Uterus (tissue), 4 donors: ENCODE results near the gene HSPB7. TPM values are rescaled to one million over a fixed set of nuclear protein-coding genes. Genes with fewer than 3 reads are reported as not detected.
"Not testable (repeated sequence)": the region's sequence is repeated elsewhere in the genome, so short reads cannot be mapped to it uniquely, and the experiment has no call there.

ENCODE experiments used
- DNase-seq, 2 donors: peaks; one replicate each; pipeline ENCODE4 v3.0.0-alpha.2; 2019 to 2020
- H3K27ac ChIP-seq, 2 donors: fragments of 200-600 bp; sonication (generic); 1 replicate in 1 of 2; 2 replicates in 1 of 2; pipeline ENCODE4 v1.5.1; 2016 to 2018
- H3K27me3 ChIP-seq, 2 donors: fragments of 200-600 bp; sonication (generic); one replicate each; pipeline ENCODE4 v1.5.1; 2018 to 2019; ENCODE audit warnings: control low read depth in 1 of 2
- H3K36me3 ChIP-seq, 2 donors: fragments of 200-600 bp; sonication (generic); one replicate each; pipeline ENCODE4 v1.5.1; 2019; ENCODE audit warnings: control low read depth in 1 of 2
- H3K4me1 ChIP-seq, 2 donors: fragments of 200-600 bp; sonication (generic); one replicate each; pipeline ENCODE4 v1.5.1; 2018 to 2019; ENCODE audit warnings: control low read depth in 1 of 2
- H3K4me3 ChIP-seq, 2 donors: fragments of 200-600 bp; sonication (generic); 1 replicate in 1 of 2; 2 replicates in 1 of 2; pipeline ENCODE4 v1.5.1; 2018 to 2019; ENCODE audit warnings: mild to moderate bottlenecking in 1 of 2
- H3K9me3 ChIP-seq, 2 donors: fragments of 200-600 bp; sonication (generic); one replicate each; pipeline ENCODE4 v1.5.1; 2019; ENCODE audit warnings: control low read depth in 1 of 2
- POLR2A ChIP-seq, 2 donors: fragments of 450-650 bp; IDR thresholded peaks; one replicate each; pipeline ENCODE4 v1.6.1; 2016; ENCODE audit warnings: antibody characterized with exemption in 2 of 2, mild to moderate bottlenecking in 1 of 2, moderate library complexity in 1 of 2
- intact Hi-C: fragments of 100-400 bp; cut with DNase I; formaldehyde crosslinking; loops from one replicate; pipeline ENCODE4 v1.15.1; 2023; ENCODE audit warnings: low total_unique reads
- total RNA-seq, 4 donors: library from RNA; depleted of rRNA in 3 of 4; stranded (reverse); fragments of >200 nt in 3 of 4; gene quantifications; one replicate each; pipeline versions ENCODE4 v1.1.0 to v1.2.4, GENCODE V29; 2014 to 2023
- TF ChIP-seq, protein P1 (sequence below), 4 experiments: fragments of 200-600 bp in 2 of 4; fragments of 450-650 bp in 2 of 4; sonication (generic) in 2 of 4; IDR thresholded peaks; one replicate each; pipeline ENCODE4 v1.5.1; 2016 to 2019; ENCODE audit warnings: antibody characterized with exemption in 4 of 4, mild to moderate bottlenecking in 2 of 4, moderate library complexity in 1 of 4
- donor health status: DM: yes; HTN: yes; CAD: no.

The HSPB7 gene
- total RNA-seq, 4 donors from 2014 or later = 8.7 to 283 (median 22.6) TPM

DNA sequence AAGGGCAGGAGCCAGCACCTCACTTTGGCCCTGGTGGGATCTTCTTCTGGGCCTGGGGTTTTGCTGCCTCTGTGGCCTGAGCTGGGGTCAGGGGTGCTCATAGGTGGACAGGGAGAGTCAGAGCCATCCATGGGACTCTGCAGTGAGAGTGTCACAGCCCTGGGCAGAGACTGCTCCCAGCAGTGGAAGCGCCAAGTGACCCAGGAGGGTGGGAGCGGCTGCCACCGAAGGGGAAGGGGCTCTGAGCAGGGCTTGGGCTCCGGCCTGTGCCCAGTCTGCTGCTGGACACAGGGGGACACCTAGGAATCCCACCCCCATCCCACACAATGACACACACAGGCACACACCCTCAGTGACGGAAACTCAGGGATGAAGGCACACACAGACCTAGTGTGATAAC is 26.1 kb upstream of the HSPB7 start:
- intact Hi-C loops = no loop called here
- no peak overlapping the region for H3K4me3 ChIP-seq
- TF ChIP-seq, protein P1, sequence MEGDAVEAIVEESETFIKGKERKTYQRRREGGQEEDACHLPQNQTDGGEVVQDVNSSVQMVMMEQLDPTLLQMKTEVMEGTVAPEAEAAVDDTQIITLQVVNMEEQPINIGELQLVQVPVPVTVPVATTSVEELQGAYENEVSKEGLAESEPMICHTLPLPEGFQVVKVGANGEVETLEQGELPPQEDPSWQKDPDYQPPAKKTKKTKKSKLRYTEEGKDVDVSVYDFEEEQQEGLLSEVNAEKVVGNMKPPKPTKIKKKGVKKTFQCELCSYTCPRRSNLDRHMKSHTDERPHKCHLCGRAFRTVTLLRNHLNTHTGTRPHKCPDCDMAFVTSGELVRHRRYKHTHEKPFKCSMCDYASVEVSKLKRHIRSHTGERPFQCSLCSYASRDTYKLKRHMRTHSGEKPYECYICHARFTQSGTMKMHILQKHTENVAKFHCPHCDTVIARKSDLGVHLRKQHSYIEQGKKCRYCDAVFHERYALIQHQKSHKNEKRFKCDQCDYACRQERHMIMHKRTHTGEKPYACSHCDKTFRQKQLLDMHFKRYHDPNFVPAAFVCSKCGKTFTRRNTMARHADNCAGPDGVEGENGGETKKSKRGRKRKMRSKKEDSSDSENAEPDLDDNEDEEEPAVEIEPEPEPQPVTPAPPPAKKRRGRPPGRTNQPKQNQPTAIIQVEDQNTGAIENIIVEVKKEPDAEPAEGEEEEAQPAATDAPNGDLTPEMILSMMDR (IDR thresholded peaks at IDR 0.05) = no peak
- TF ChIP-seq POLR2A (IDR thresholded peaks at IDR 0.05) = no peak
- H3K27ac ChIP-seq = no peak overlapping the region
- H3K27me3 ChIP-seq = no peaks in the 10 kb centered on the region
- H3K36me3 ChIP-seq = no peaks in the 10 kb centered on the region
- no peaks in the 10 kb centered on the region for H3K9me3 ChIP-seq
- no peak for DNase-seq
- no peaks in the 10 kb centered on the region for H3K4me1 ChIP-seq

DNA sequence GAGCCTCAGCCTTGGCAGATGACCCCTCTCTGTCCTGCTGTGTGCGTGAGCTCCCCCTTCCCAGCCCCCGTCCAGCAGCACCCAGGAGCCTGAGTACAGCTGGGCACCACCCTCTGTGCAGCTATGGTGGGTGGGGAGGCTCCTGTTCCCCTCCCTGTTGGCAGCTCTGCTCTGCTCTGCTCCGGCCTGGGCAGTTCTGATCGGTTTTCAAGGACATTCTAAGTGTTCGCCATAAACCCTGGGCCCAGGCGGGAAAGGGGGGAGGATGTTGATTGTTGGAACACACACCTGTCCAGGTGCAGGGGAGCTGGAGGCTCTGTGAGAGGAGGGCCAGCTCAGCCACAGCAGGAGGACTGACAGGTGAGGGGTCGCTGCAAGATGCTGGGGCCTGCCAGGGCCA is 25.7 kb upstream of the HSPB7 start, which contains the start of gene CLCNKB:
Gene CLCNKB (plus strand): TSS at position 262 of the 400 bp plus-strand sequence. CDS start 711 bp downstream, outside the sequence.
- intact Hi-C loops = no loop called here

DNA sequence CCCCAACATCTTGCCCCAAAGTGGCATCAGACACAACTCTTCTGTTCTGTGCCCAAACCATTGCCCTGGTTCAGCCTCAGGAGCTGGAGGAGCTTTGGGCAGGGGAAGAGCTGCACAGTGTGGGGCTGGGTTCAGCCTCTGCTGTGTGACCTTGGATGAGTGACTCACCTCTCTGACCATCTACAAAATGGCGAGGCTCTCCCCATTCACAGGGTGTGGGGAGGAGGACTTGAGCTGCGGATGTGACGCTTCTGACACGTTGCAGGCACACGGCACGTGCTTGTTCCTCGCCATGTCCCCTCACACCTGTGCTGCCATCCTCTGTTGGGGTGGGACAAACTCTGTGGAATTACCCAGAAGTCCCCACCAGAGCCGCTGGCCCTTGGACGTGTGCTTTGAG is 24.8 kb upstream of the HSPB7 start:
- intact Hi-C loops, H3K4me3 ChIP-seq, H3K9me3 ChIP-seq, H3K4me1 ChIP-seq, H3K27me3 ChIP-seq, H3K36me3 ChIP-seq, DNase-seq, H3K27ac ChIP-seq: not testable (repeated sequence)

More for the DNA sequence above, 25.7 kb upstream of the HSPB7 start, which contains the start of gene CLCNKB:
- Histone ChIP-seq H3K9me3 (no peaks in the 10 kb centered on the region), H3K27me3 (no peaks in the 10 kb centered on the region), H3K4me3 (no peak within 1 kb of the TSS), H3K27ac (no peak within 1 kb of the TSS), H3K4me1 (no peaks in the 10 kb centered on the region), H3K36me3 (no peaks in the 10 kb centered on the region)
- TF ChIP-seq POLR2A (IDR thresholded peaks at IDR 0.05) = no peak
- TF ChIP-seq, protein P1 (IDR thresholded peaks at IDR 0.05) = no peak
- DNase-seq = no peak

DNA sequence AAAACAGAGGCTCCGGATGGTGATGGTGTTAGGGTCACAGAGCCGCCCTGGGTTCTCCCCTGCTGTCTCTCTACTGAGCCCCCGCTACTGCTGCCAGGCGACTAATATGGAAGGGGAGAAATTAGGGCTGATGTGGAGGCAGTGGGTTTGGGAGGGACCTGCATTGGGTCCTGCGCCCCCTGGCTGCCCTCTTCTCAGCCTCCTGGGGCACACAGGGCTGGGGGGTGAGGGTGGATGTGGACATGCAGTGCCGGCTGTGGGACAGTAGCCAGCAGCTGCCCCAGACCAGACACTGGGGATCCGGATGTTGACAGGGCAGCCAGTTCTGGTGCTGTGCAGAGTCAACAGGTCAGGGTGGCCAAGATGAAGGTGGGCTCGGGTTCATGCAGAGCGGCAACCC is 24.3 kb upstream of the HSPB7 start:
- H3K27me3 ChIP-seq = no peaks in the 10 kb centered on the region
- no peak overlapping the region for H3K4me3 ChIP-seq
- no peaks in the 10 kb centered on the region for H3K4me1 ChIP-seq
- intact Hi-C loops = no loop called here
- no peak overlapping the region for H3K27ac ChIP-seq
- DNase-seq = no peak
- no peaks in the 10 kb centered on the region for H3K36me3 ChIP-seq
- TF ChIP-seq POLR2A (IDR thresholded peaks at IDR 0.05) = no peak
- TF ChIP-seq, protein P1 (IDR thresholded peaks at IDR 0.05) = no peak
- no peaks in the 10 kb centered on the region for H3K9me3 ChIP-seq

DNA sequence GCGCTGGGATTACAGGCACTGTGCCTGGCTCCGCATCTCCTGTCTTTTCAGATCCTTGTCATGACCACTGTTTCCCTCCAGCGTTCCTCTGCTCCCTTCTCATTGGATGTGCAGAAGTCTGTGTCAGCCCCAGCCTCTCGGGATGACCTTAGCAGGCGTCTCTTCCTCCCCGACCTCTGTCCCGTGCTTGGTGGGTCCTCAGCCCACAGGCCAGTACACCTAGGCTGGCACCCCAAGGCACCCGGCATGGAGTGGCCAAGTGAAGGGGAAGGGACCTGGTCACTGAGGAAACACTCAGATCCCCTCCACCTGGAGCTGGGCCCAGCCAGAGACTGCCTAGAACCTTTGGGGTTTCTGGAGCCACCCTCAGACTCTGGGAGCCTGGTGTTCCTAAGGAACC is 23.4 kb upstream of the HSPB7 start:
- Histone ChIP-seq H3K27ac (no peak overlapping the region), H3K27me3 (no peaks in the 10 kb centered on the region), H3K4me3 (no peak overlapping the region), H3K4me1 (no peaks in the 10 kb centered on the region), H3K9me3 (no peaks in the 10 kb centered on the region), H3K36me3 (no peaks in the 10 kb centered on the region)
- TF ChIP-seq, protein P1 (IDR thresholded peaks at IDR 0.05) = no peak
- no peak for TF ChIP-seq POLR2A (IDR thresholded peaks at IDR 0.05)
- no peak for DNase-seq
- intact Hi-C loops = no loop called here

DNA sequence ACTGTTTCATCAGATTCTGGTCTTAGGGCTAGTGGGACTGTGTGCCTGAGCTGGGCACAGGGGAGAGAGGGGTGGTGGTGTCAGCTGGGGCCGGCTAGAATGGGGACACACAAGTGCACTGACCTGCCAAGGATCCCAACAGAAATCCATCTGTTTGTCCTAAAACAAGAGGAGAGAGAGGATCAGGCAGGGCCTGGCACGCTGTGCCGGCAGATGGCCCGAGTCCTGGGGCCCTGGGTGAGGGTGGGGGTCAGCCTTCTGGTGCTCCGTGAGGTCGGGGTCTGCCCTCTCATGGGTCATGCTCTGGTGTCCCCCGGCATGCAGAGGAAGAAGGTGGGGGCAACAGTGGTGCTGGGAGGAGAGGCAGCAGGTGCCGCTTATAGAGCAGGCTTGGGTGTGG is 22.0 kb upstream of the HSPB7 start:
- H3K9me3 ChIP-seq, DNase-seq, intact Hi-C loops, H3K4me3 ChIP-seq, H3K4me1 ChIP-seq, H3K36me3 ChIP-seq, H3K27me3 ChIP-seq, H3K27ac ChIP-seq: not testable (repeated sequence)
